ENCODE data around the gene HOXA6.
A peak's percentile ranks its signal among the peaks of the same experiment; 100 is the strongest.

Gene HOXA6

GRCh38 chr7:27151931-27152815 is 4.6 kb upstream of the HOXA6 start, which contains the start of gene HOXA3:
Gene HOXA3, minus strand, starts transcription at chr7:27152583. Its CDS starts 41,943 bp downstream, at chr7:27110640.
- no peak for DNase-seq (ENCODE audit: low read depth in 1 of 2, low spot score in 1 of 2)

GRCh38 chr7:27151341-27151930 is 3.9 kb upstream of the HOXA6 start:
- no peak for DNase-seq (ENCODE audit: low read depth in 1 of 2, low spot score in 1 of 2)

DNA sequence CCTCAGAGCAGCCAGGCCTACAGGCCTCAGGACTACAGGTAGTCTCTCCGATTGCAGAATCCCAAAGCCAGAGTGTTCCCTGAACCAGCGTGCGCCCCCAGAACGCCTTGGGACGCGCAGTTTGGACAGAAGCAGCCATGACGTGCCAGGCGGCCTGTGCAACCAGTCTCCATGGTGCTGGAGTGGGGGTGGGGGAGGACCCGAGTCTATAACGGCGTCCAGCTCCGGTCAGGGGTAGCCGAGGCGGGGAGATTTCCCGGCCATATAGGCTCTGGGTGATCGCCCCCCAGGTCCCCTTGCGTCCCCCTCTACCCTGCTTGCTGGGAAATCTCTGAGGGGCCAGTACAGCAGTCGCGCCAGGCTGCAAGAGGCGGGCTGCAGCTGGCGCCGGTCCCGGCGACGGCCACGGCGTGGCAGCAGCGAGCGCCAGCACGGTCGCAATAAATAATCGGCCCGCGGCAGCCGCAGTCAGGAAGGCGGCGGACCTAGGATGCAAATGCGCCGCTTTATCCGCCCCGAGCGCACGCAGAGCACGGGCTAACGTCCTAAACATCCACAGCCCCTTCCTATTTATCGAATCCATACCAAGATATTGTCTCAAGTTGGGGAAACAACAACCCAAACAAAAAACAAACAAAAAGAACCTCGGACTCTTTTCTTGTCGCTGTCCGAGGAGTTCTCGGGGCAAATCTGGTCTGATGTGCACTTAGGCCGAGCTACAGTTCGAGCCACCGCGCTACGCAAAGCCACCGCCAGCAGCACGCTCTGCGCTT is 3.2 kb upstream of the HOXA6 start:
- peak in 1 of 2 donors; percentile 37 for DNase-seq (ENCODE audit: low read depth in 1 of 2, low spot score in 1 of 2)

GRCh38 chr7:27149842-27150567 is 2.4 kb upstream of the HOXA6 start:
- no peak for DNase-seq (ENCODE audit: low read depth in 1 of 2, low spot score in 1 of 2)

DNA sequence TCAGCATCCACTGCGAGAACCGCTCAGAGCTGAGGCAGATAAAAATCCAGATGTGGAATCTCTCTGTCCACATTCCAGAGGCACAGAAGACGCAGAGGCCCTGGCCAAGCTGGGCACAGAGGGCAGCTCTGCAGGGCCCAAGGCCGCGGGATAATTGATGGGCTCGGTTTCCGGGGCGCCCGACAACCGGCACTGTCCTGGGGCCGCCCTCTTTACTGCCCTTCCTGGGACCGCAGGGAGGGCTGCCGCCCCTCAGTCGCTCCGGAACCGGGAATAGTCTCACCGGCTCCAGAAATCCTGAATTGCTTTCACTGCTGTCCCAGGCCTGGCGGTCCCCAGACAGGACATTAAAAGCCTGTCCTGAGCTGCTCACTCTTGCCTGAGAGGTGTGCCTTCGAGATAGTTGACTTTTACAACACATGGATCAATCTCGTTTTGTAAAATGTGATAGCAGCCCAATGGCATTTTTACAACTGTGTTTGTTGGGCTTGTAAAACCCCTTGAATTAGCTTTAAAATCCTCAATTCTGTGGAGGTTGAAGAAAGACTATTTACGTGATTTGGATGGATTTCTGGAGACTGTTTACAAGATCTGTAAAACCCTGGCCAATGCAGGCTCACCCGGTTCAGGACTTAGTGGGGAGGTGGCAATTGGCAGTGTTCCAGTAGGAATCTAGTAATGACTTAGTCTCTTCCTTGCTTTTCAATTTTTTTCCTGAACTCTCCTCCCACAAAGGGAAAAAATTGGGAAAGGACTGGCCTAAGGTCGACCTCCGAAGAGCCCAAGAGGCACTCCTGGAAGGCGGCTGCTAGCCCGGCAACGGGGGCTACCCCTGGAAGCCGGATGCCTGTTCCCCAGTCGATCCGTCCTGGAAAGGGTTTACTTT is 1.4 kb upstream of the HOXA6 start:
- no peak for DNase-seq (ENCODE audit: low read depth in 1 of 2, low spot score in 1 of 2)

DNA sequence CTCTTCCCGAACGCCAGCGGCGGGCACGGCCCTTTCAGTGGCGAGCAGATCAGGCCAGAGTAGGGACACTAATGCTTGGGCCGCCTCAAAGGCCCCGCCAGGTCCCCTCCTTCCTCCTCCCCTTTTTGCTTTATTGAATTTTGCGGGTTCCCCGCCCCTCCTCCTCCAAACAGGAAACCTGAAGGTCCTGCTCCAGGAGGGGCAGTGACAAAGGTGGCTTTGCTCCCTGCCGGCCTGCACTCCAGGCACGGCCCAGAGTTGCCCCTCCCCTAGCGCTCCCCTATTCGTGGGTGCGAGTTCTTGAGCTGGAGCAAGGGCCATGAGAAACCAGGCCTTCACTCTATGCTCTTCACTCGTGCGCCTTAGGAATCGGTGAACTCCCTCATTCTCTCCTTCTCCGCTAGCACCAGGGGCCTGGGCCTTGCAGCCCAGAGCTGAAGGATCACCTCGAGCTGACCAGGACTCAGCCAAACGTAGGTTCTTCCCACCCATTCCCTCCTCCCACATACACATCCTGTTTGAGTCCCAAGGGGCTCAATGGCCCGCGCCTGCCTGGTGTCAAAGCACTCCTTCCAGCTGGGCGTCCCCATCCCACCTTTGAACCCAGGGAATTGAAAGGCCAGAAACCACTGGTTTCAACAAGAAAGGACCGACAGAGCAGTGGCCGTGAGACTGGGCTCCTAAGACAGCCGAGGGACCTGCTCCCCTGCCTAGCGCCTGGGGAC is 619 bp upstream of the HOXA6 start:
- no peak for DNase-seq (ENCODE audit: low read depth in 1 of 2, low spot score in 1 of 2)

- DNase-seq (ENCODE audit: low read depth in 1 of 2, low spot score in 1 of 2), result no peak
These were observed 929 bp downstream of the HOXA6 start for GRCh38 chr7:27146491-27147198.

DNA sequence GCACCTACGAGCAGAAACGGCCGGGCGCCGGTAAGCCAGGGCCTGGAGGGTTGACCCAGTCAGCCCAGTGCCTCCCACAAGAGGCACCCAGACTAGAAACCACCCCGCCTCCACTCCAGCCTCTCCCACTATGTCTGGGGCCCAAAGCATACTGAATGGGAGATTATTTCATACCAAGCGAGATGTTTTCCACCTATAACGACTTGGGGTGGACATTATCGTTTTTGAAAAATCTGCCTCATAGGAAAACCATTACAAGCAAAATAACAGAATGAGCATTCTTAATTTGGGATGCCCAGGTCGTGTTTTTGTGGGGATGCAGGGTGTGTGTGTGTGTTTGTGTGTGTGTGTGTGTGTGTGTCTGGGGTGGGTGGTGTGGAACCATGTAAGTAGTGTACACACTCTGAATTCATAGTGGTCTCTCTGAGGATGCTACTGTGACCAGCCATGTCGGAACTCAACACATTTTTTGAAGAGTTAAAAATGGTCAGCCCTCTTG is 1.6 kb downstream of the HOXA6 start:
- DNase-seq (ENCODE audit: low read depth in 1 of 2, low spot score in 1 of 2), result no peak

DNA sequence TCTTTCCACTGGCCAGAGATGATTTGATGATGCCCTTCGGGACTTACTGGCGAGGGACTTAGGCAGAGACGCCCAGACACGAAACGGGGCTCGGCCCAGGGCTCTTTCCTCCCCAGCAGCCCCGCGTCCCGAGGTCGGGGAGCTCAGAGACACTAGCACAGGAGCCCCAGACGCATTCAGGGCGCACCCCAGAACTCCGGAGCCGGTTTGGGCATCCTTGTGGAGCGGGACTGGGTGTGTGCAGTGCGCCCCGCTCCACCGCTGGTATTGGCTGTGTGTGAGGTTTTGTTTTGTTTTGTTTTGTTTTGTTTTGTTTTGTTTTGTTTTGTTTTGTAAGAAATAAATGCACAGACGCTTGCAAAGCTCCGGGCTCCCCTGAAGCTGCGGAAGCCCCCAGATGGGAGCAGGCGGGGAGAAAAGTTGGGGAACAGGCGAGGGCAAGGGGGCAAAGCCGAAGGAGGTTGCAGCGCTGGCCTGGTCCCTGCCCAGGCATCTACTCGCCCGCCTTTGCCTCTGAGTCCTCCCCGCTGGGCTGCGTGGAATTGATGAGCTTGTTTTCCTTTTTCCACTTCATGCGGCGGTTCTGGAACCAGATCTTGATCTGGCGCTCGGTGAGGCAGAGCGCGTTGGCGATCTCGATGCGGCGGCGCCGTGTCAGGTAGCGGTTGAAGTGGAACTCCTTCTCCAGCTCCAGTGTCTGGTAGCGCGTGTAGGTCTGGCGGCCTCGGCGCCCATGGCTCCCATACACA is 2.2 kb downstream of the HOXA6 start:
- no peak for DNase-seq (ENCODE audit: low read depth in 1 of 2, low spot score in 1 of 2)

- DNase-seq (ENCODE audit: low read depth in 1 of 2, low spot score in 1 of 2), result no peak
These were observed 2.8 kb downstream of the HOXA6 start for GRCh38 chr7:27144781-27145164.

DNA sequence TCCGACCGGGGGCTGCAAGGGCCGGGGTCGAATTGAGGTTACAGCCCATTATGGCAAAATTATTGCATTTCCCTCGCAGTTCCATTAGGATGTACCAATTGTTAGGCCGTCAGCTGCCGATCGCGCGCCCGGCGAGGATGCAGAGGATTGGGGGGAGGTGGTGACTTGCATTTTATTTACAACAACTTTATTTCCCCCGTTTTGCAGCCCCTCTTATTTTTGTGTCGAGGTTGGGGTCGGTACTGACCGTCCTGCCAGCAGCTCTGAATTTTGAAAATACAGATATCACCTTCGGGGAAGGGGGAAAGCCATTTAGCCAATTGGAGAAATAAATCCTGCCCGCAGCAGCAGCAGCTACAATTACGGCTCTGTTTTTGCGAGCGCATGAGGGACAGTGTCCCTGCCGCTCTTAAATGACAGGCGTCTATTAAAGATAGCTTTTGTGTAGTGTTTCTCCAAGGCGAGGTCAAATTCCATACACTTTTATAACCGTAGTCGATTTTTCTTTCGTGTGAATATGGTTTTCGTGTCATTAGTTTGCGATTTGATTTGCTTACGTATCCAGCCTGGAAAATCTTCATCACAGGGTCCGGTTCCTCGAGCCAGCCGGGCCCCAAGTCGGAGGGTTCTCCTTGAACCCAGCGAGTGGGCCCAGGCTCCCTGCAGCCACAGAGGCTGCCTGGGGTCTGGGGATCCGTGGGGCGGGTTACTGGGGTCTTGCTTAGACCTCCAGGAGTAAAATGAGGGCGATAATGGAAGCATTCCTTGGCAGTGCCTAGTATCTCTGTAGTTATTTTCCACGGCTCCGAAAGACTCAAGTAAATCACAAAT is 3.4 kb downstream of the HOXA6 start:
- no peak for DNase-seq (ENCODE audit: low read depth in 1 of 2, low spot score in 1 of 2)

- DNase-seq (ENCODE audit: low read depth in 1 of 2, low spot score in 1 of 2), result no peak
These were observed 4.3 kb downstream of the HOXA6 start, which contains the start of gene HOXA5 for GRCh38 chr7:27143023-27143949. Gene HOXA5, minus strand, starts transcription at chr7:27143681. Its CDS starts 74 bp downstream, at chr7:27143607.

GRCh38 chr7:27142580-27143022 is 5.0 kb downstream of the HOXA6 start:
- no peak for DNase-seq (ENCODE audit: low read depth in 1 of 2, low spot score in 1 of 2)

DNA sequence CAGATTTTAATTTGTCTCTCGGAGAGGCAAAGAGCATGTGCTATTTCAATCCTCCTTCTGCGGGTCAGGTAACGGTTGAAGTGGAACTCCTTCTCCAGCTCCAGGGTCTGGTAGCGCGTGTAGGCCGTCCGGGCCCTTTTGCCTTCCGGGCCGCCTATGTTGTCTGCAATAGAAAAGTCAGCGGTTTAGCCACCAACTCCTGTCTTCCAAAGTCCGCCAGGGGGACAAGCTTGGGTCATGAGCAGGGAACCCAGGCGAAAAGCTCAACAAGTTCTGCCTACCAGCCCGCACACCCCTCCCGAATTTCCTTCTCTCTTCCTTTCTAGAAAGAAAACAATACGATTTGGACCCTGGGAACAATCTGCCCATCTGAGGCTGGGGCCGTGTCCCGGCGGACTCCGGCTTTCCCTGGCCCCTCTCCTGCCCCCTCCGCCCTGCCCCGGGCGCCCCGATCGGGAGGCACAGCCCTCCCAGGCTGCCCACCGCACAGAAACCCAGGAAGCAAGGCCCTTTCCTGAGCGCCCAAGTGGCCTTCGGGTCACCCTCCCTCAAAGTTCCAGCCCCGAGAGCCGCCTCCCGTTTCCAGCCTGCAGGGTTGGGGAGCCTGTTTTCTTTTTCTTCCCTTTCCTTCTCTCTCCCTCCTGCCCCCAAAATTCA is 5.5 kb downstream of the HOXA6 start:
- DNase-seq (ENCODE audit: low read depth in 1 of 2, low spot score in 1 of 2), result no peak
